ENCODE results near the gene DSPP.

The DSPP gene

GRCh38 chr4:87631668-87632067, 23.3 kb downstream of the DSPP start:
- no peak for DNase-seq (ENCODE audit: low spot score)

- no peak for DNase-seq (ENCODE audit: low spot score)
Measured at GRCh38 chr4:87632469-87632868, 24.1 kb downstream of the DSPP start.

- peak; percentile 2 for DNase-seq (ENCODE audit: low spot score)
Measured at GRCh38 chr4:87633243-87633642, 24.9 kb downstream of the DSPP start.

GRCh38 chr4:87644286-87644685, 36.0 kb downstream of the DSPP start:
- DNase-seq (ENCODE audit: low spot score) = no peak

GRCh38 chr4:87649980-87650379, 41.7 kb downstream of the DSPP start, which contains the start of gene DMP1:
Gene DMP1 (plus strand): TSS chr4:87650280. CDS start chr4:87656493, 6,213 bp downstream.
- no peak for DNase-seq (ENCODE audit: low spot score)

- no peak for DNase-seq (ENCODE audit: low spot score)
Measured at GRCh38 chr4:87650938-87651337, 42.6 kb downstream of the DSPP start.

- no peak for DNase-seq (ENCODE audit: low spot score)
Measured at GRCh38 chr4:87651941-87652340, 43.6 kb downstream of the DSPP start.

- DNase-seq (ENCODE audit: low spot score) = no peak
Measured at GRCh38 chr4:87654487-87655044, 46.2 kb downstream of the DSPP start.

- DNase-seq (ENCODE audit: low spot score) = peak; percentile 88
Measured at GRCh38 chr4:87657525-87657924, 49.2 kb downstream of the DSPP start.

- peak; percentile 77 for DNase-seq (ENCODE audit: low spot score)
Measured at GRCh38 chr4:87659247-87659931, 51.1 kb downstream of the DSPP start.

- no peak for DNase-seq (ENCODE audit: low spot score)
Measured at GRCh38 chr4:87662871-87663270, 54.5 kb downstream of the DSPP start.

Data from kidney tubule cell (primary cell).